Left renal cortex interstitium (tissue), 4 donors: ENCODE results near the gene CDC42BPA. TPM values are rescaled to one million over a fixed set of nuclear protein-coding genes. Genes with fewer than 3 reads are reported as not detected.
"Not testable (repeated sequence)": the region's sequence is repeated elsewhere in the genome, so short reads cannot be mapped to it uniquely, and the experiment has no call there.

ENCODE experiments used
- DNase-seq, 4 donors: peaks; one replicate each; pipeline ENCODE4 v3.0.0-alpha.2; 2013; ENCODE audit warnings: low read depth in 4 of 4, low spot score in 2 of 4, missing footprints in 1 of 4
- polyA plus RNA-seq, 4 donors: library from polyadenylated mRNA; unstranded; fragments of 120-200 nt; gene quantifications; one replicate each; pipeline ENCODE4 v1.2.1, GENCODE V29; 2013; ENCODE audit not compliant: insufficient read length in 4 of 4

Gene CDC42BPA
- polyA plus RNA-seq, 4 donors: 36.2 to 41.0 (median 39.3) TPM

GRCh38 chr1:227155004-227155403 lies 163.3 kb downstream of the CDC42BPA start:
- DNase-seq: peak in 1 of 4 donors; percentile 2

GRCh38 chr1:227152525-227152924 lies 165.8 kb downstream of the CDC42BPA start:
- no peak for DNase-seq

GRCh38 chr1:227140376-227140775 lies 177.9 kb downstream of the CDC42BPA start:
- no peak for DNase-seq

- no peak for DNase-seq
These were observed 182.0 kb downstream of the CDC42BPA start for GRCh38 chr1:227136210-227136820.

- no peak for DNase-seq
These were observed 183.5 kb downstream of the CDC42BPA start for GRCh38 chr1:227134686-227135314.

GRCh38 chr1:227132695-227133094 lies 185.6 kb downstream of the CDC42BPA start:
- not testable (repeated sequence) for DNase-seq

GRCh38 chr1:227131193-227131592 lies 187.1 kb downstream of the CDC42BPA start:
- no peak for DNase-seq

- DNase-seq: no peak
These were observed 190.4 kb downstream of the CDC42BPA start for GRCh38 chr1:227127891-227128290.

GRCh38 chr1:227125929-227126545 lies 192.3 kb downstream of the CDC42BPA start:
- no peak for DNase-seq

- no peak for DNase-seq
These were observed 193.8 kb downstream of the CDC42BPA start for GRCh38 chr1:227124473-227124872.

GRCh38 chr1:227120826-227121225 lies 197.5 kb downstream of the CDC42BPA start:
- DNase-seq: no peak

- no peak for DNase-seq
These were observed 205.8 kb downstream of the CDC42BPA start for GRCh38 chr1:227112538-227112937.

GRCh38 chr1:227111782-227112181 lies 206.5 kb downstream of the CDC42BPA start:
- DNase-seq: no peak

- DNase-seq: not testable (repeated sequence)
These were observed 213.0 kb downstream of the CDC42BPA start for GRCh38 chr1:227105291-227105690.

GRCh38 chr1:227102056-227102455 lies 216.2 kb downstream of the CDC42BPA start:
- no peak for DNase-seq

GRCh38 chr1:227094249-227094966 lies 223.9 kb downstream of the CDC42BPA start:
- DNase-seq: no peak

- no peak for DNase-seq
These were observed 225.0 kb downstream of the CDC42BPA start for GRCh38 chr1:227093309-227093708.

GRCh38 chr1:227092069-227092468 lies 226.2 kb downstream of the CDC42BPA start:
- DNase-seq: no peak

- no peak for DNase-seq
These were observed 231.7 kb downstream of the CDC42BPA start for GRCh38 chr1:227086636-227087035.

GRCh38 chr1:227082999-227083746 lies 235.1 kb downstream of the CDC42BPA start:
- no peak for DNase-seq

GRCh38 chr1:227077783-227078182 lies 240.5 kb downstream of the CDC42BPA start:
- no peak for DNase-seq
